Suprapubic skin (tissue), 3 donors: ENCODE data around the gene FAM228A.

ENCODE experiments used
- EP300 ChIP-seq: sonication (generic); formaldehyde crosslinking; IDR thresholded peaks from one replicate; pipeline ENCODE4 v1.6.1; 2017; ENCODE audit warnings: antibody characterized with exemption
- POLR2A ChIP-seq, 2 donors: fragments of 450-650 bp; IDR thresholded peaks; one replicate each; pipeline ENCODE4 v1.6.1; 2017; ENCODE audit warnings: antibody characterized with exemption in 2 of 2, mild to moderate bottlenecking in 2 of 2, moderate library complexity in 2 of 2
- TF ChIP-seq, protein P1 (sequence below), 2 donors: fragments of 200-600 bp in 1 of 2; fragments of 450-650 bp in 1 of 2; sonication (generic) in 1 of 2; IDR thresholded peaks; one replicate each; pipeline ENCODE4 v1.5.1; 2016 to 2019; ENCODE audit warnings: antibody characterized with exemption in 2 of 2, mild to moderate bottlenecking in 1 of 2, moderate library complexity in 1 of 2

DNA sequence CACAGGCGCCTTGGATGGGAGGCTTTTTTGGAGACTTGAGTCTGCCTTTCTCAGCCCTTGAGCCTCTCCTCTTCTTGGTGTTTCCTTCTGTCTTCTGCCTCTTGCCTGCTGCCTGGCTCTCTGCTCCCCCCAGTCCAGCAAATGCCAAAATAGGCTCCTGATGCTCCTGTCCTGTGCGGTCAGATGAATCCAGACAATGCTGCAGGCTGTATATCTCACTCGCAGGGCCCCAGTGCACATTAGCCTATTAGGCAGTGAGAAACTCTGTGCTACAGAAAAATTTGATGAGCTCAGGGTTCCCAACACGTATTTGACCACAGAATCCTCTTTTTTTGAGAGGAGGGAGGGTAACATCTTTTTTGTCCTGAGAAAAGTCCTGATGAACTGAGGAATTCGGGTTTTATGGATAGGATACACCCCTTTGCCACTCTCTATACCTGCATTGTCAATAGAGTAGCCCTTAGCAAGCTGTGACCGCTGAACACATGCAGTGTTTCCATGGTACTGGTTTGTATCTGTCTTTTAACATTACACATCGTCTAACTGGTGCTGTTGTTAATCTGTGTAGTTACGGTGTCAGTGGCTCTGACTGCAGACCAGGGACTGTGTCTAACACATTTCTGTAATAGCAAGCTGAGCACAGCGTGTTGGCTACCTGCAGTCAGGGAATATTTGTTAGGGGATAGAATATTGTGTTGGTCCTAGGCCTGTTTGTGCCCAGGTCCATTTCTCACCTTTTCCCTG lies 50.8 kb downstream of the FAM228A start:
- no peak for TF ChIP-seq EP300
- TF ChIP-seq, protein P1, sequence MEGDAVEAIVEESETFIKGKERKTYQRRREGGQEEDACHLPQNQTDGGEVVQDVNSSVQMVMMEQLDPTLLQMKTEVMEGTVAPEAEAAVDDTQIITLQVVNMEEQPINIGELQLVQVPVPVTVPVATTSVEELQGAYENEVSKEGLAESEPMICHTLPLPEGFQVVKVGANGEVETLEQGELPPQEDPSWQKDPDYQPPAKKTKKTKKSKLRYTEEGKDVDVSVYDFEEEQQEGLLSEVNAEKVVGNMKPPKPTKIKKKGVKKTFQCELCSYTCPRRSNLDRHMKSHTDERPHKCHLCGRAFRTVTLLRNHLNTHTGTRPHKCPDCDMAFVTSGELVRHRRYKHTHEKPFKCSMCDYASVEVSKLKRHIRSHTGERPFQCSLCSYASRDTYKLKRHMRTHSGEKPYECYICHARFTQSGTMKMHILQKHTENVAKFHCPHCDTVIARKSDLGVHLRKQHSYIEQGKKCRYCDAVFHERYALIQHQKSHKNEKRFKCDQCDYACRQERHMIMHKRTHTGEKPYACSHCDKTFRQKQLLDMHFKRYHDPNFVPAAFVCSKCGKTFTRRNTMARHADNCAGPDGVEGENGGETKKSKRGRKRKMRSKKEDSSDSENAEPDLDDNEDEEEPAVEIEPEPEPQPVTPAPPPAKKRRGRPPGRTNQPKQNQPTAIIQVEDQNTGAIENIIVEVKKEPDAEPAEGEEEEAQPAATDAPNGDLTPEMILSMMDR (IDR thresholded peaks at IDR 0.05), result no peak
- no peak for TF ChIP-seq POLR2A (IDR thresholded peaks at IDR 0.05)
